ENCODE data around the gene EXOC4.

EXOC4 gene

DNA sequence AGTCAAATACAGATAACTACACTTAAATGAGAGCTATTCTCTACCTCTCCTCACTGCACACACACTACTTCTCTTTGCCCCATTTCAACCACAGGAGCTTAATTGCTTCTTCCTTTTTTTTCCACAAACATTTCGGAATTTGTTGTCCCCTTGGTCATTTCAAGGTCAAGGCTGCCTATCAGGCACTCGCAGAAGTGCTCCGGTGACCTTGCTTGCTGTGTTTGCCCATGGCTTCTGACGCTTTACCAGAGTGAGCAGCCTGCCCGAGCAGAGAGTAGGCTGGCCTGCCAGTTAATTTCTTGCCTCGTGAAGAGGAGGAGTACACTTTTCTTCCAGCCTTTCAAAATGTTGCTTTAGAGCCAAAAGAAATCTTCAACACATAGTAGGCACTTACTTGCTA lies 577.2 kb downstream of the EXOC4 start:
- H3K9ac ChIP-seq (ENCODE audit: low read length in 5 of 5) = no peak overlapping the region
- H3K36me3 ChIP-seq (ENCODE audit: control insufficient read depth in 5 of 5, insufficient read depth in 5 of 5, low read length in 5 of 5) = peaks cover 0 to 21% (median 3%) of the 10 kb centered on the region in 5 donors
- no peak overlapping the region for H3K4me3 ChIP-seq (ENCODE audit: low read depth in 1 of 5, low read length in 5 of 5)
- H3K27ac ChIP-seq (ENCODE audit: low read depth, low read length) = no peak overlapping the region
- no peaks in the 10 kb centered on the region for H3K4me1 ChIP-seq (ENCODE audit: control insufficient read depth in 5 of 5, insufficient read depth in 5 of 5, low read length in 5 of 5)
- peaks cover 0 to 8% (median 2%) of the 10 kb centered on the region in 5 donors for H3K9me3 ChIP-seq (ENCODE audit: control insufficient read depth in 5 of 5, low read length in 5 of 5)
- H3K27me3 ChIP-seq (ENCODE audit: control insufficient read depth in 5 of 5, insufficient read depth in 4 of 5, low read length in 5 of 5) = no peaks in the 10 kb centered on the region

DNA sequence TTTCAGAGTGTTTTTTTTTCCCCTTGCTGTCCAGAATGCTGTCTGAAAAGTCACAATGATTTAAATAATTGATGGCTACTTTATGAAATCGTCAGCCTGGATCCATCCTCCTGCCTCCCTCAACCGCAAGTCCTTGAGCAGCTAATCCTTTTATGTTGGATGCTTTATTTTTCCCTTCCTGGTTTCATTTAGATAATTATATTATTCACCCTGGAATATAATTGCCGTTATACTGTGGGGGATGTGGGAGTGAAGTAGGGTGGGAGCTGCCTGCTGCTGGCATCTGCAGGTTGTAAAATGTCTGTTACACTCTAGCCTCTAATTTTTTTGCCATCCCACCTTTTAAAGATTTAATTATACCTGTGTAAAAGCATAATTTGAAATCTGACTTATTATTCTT lies 583.8 kb downstream of the EXOC4 start:
- Histone ChIP-seq H3K27ac (ENCODE audit: low read depth, low read length) (no peak overlapping the region), H3K4me1 (ENCODE audit: control insufficient read depth in 5 of 5, insufficient read depth in 5 of 5, low read length in 5 of 5) (no peaks in the 10 kb centered on the region), H3K27me3 (ENCODE audit: control insufficient read depth in 5 of 5, insufficient read depth in 4 of 5, low read length in 5 of 5) (no peaks in the 10 kb centered on the region), H3K9me3 (ENCODE audit: control insufficient read depth in 5 of 5, low read length in 5 of 5) (peaks cover 0 to 8% (median 2%) of the 10 kb centered on the region in 5 donors), H3K9ac (ENCODE audit: low read length in 5 of 5) (no peak overlapping the region), H3K36me3 (ENCODE audit: control insufficient read depth in 5 of 5, insufficient read depth in 5 of 5, low read length in 5 of 5) (peaks cover 0 to 12% (median 0%) of the 10 kb centered on the region in 5 donors), H3K4me3 (ENCODE audit: low read depth in 1 of 5, low read length in 5 of 5) (no peak overlapping the region)

GRCh38 chr7:133837224-133837623 lies 584.3 kb downstream of the EXOC4 start:
- no peak overlapping the region for H3K4me3 ChIP-seq (ENCODE audit: low read depth in 1 of 5, low read length in 5 of 5)
- H3K4me1 ChIP-seq (ENCODE audit: control insufficient read depth in 5 of 5, insufficient read depth in 5 of 5, low read length in 5 of 5) = no peaks in the 10 kb centered on the region
- H3K9ac ChIP-seq (ENCODE audit: low read length in 5 of 5) = no peak overlapping the region
- no peak overlapping the region for H3K27ac ChIP-seq (ENCODE audit: low read depth, low read length)
- H3K27me3 ChIP-seq (ENCODE audit: control insufficient read depth in 5 of 5, insufficient read depth in 4 of 5, low read length in 5 of 5) = no peaks in the 10 kb centered on the region
- H3K36me3 ChIP-seq (ENCODE audit: control insufficient read depth in 5 of 5, insufficient read depth in 5 of 5, low read length in 5 of 5) = peaks cover 0 to 7% (median 0%) of the 10 kb centered on the region in 5 donors
- peaks cover 0 to 2% (median 0%) of the 10 kb centered on the region in 5 donors for H3K9me3 ChIP-seq (ENCODE audit: control insufficient read depth in 5 of 5, low read length in 5 of 5)

DNA sequence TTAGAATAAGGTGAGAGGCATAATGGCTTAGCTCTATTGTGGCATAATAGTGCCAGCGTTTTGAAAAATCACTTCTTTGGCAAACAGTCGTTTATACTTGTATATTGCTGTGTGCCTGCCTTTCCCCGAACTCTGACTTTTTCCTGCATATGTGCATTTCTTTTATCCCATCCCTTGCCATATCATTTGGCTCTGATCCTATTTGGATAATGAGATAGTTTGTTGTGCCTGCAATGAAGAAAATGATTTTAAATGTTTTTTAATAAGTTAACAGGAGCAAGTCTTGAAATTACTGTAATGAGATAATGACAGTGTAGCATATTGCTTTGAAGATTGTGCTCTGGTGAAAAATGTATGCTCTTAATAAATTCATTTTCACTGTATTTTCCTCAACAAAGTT lies 586.2 kb downstream of the EXOC4 start:
- Histone ChIP-seq H3K9ac (ENCODE audit: low read length in 5 of 5) (no peak overlapping the region), H3K36me3 (ENCODE audit: control insufficient read depth in 5 of 5, insufficient read depth in 5 of 5, low read length in 5 of 5) (no peaks in the 10 kb centered on the region), H3K9me3 (ENCODE audit: control insufficient read depth in 5 of 5, low read length in 5 of 5) (no peaks in the 10 kb centered on the region), H3K27me3 (ENCODE audit: control insufficient read depth in 5 of 5, insufficient read depth in 4 of 5, low read length in 5 of 5) (no peaks in the 10 kb centered on the region), H3K27ac (ENCODE audit: low read depth, low read length) (no peak overlapping the region), H3K4me1 (ENCODE audit: control insufficient read depth in 5 of 5, insufficient read depth in 5 of 5, low read length in 5 of 5) (peaks cover 0 to 4% (median 0%) of the 10 kb centered on the region in 5 donors), H3K4me3 (ENCODE audit: low read depth in 1 of 5, low read length in 5 of 5) (no peak overlapping the region)

GRCh38 chr7:133843341-133843740 lies 590.5 kb downstream of the EXOC4 start:
- Histone ChIP-seq H3K27me3 (ENCODE audit: control insufficient read depth in 5 of 5, insufficient read depth in 4 of 5, low read length in 5 of 5) (no peaks in the 10 kb centered on the region), H3K9ac (ENCODE audit: low read length in 5 of 5) (no peak overlapping the region), H3K4me3 (ENCODE audit: low read depth in 1 of 5, low read length in 5 of 5) (no peak overlapping the region), H3K36me3 (ENCODE audit: control insufficient read depth in 5 of 5, insufficient read depth in 5 of 5, low read length in 5 of 5) (no peaks in the 10 kb centered on the region), H3K9me3 (ENCODE audit: control insufficient read depth in 5 of 5, low read length in 5 of 5) (no peaks in the 10 kb centered on the region), H3K4me1 (ENCODE audit: control insufficient read depth in 5 of 5, insufficient read depth in 5 of 5, low read length in 5 of 5) (peaks cover 0 to 4% (median 0%) of the 10 kb centered on the region in 5 donors), H3K27ac (ENCODE audit: low read depth, low read length) (no peak overlapping the region)

GRCh38 chr7:133845005-133845404 lies 592.1 kb downstream of the EXOC4 start:
- no peak overlapping the region for H3K27ac ChIP-seq (ENCODE audit: low read depth, low read length)
- no peaks in the 10 kb centered on the region for H3K9me3 ChIP-seq (ENCODE audit: control insufficient read depth in 5 of 5, low read length in 5 of 5)
- no peaks in the 10 kb centered on the region for H3K36me3 ChIP-seq (ENCODE audit: control insufficient read depth in 5 of 5, insufficient read depth in 5 of 5, low read length in 5 of 5)
- peaks cover 0 to 4% (median 0%) of the 10 kb centered on the region in 5 donors for H3K4me1 ChIP-seq (ENCODE audit: control insufficient read depth in 5 of 5, insufficient read depth in 5 of 5, low read length in 5 of 5)
- no peak overlapping the region for H3K9ac ChIP-seq (ENCODE audit: low read length in 5 of 5)
- H3K27me3 ChIP-seq (ENCODE audit: control insufficient read depth in 5 of 5, insufficient read depth in 4 of 5, low read length in 5 of 5) = no peaks in the 10 kb centered on the region
- no peak overlapping the region for H3K4me3 ChIP-seq (ENCODE audit: low read depth in 1 of 5, low read length in 5 of 5)

- Histone ChIP-seq H3K36me3 (ENCODE audit: control insufficient read depth in 5 of 5, insufficient read depth in 5 of 5, low read length in 5 of 5) (no peaks in the 10 kb centered on the region), H3K27me3 (ENCODE audit: control insufficient read depth in 5 of 5, insufficient read depth in 4 of 5, low read length in 5 of 5) (no peaks in the 10 kb centered on the region), H3K4me3 (ENCODE audit: low read depth in 1 of 5, low read length in 5 of 5) (no peak overlapping the region), H3K4me1 (ENCODE audit: control insufficient read depth in 5 of 5, insufficient read depth in 5 of 5, low read length in 5 of 5) (peaks cover 0 to 4% (median 0%) of the 10 kb centered on the region in 5 donors), H3K9ac (ENCODE audit: low read length in 5 of 5) (no peak overlapping the region), H3K27ac (ENCODE audit: low read depth, low read length) (no peak overlapping the region), H3K9me3 (ENCODE audit: control insufficient read depth in 5 of 5, low read length in 5 of 5) (no peaks in the 10 kb centered on the region)
Measured at GRCh38 chr7:133846203-133846945, 593.5 kb downstream of the EXOC4 start.

DNA sequence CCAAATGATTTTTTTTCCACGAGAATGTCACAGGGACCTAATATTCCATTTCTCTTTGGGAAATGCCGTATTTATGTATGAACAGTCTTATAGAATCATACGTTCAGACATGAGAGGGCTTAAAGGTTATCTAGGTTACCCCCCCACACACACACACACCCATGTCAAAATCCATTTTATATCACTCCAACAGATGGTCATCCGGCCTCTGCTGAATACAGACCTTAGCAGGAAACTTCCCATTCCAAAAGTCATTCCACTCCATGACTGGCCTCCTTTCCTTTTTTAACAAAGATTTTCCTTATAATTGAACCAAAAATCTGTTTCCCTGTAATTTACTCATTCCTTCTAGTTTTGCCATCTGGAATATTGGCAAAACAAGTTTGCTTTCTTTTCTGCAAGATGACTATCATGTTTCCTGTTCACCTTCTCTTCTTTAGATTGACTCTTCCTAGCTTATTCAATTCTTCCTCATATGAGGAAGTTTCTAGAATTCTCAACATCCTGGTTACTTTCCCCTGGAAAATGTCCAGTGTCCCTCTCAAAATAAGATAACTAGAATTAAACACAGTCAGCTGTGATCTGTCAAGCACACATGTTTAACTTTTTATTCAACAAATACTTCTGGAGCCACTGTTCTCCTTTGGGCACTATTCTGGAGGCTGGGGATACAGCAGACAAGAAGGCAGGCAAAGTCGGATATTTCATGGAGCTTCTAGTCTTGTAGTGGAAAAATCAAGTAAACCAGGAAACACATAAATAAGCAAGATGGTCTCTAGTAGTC lies 597.8 kb downstream of the EXOC4 start:
- Histone ChIP-seq H3K27me3 (ENCODE audit: control insufficient read depth in 5 of 5, insufficient read depth in 4 of 5, low read length in 5 of 5) (no peaks in the 10 kb centered on the region), H3K4me1 (ENCODE audit: control insufficient read depth in 5 of 5, insufficient read depth in 5 of 5, low read length in 5 of 5) (peaks cover 0 to 6% (median 0%) of the 10 kb centered on the region in 5 donors), H3K27ac (ENCODE audit: low read depth, low read length) (no peak overlapping the region), H3K9me3 (ENCODE audit: control insufficient read depth in 5 of 5, low read length in 5 of 5) (no peaks in the 10 kb centered on the region), H3K9ac (ENCODE audit: low read length in 5 of 5) (no peak overlapping the region), H3K4me3 (ENCODE audit: low read depth in 1 of 5, low read length in 5 of 5) (no peak overlapping the region), H3K36me3 (ENCODE audit: control insufficient read depth in 5 of 5, insufficient read depth in 5 of 5, low read length in 5 of 5) (no peaks in the 10 kb centered on the region)

GRCh38 chr7:133851411-133851810 lies 598.5 kb downstream of the EXOC4 start:
- no peaks in the 10 kb centered on the region for H3K9me3 ChIP-seq (ENCODE audit: control insufficient read depth in 5 of 5, low read length in 5 of 5)
- H3K4me1 ChIP-seq (ENCODE audit: control insufficient read depth in 5 of 5, insufficient read depth in 5 of 5, low read length in 5 of 5) = peaks cover 0 to 6% (median 0%) of the 10 kb centered on the region in 5 donors
- no peaks in the 10 kb centered on the region for H3K36me3 ChIP-seq (ENCODE audit: control insufficient read depth in 5 of 5, insufficient read depth in 5 of 5, low read length in 5 of 5)
- H3K27me3 ChIP-seq (ENCODE audit: control insufficient read depth in 5 of 5, insufficient read depth in 4 of 5, low read length in 5 of 5) = no peaks in the 10 kb centered on the region
- no peak overlapping the region for H3K9ac ChIP-seq (ENCODE audit: low read length in 5 of 5)
- H3K4me3 ChIP-seq (ENCODE audit: low read depth in 1 of 5, low read length in 5 of 5) = no peak overlapping the region
- H3K27ac ChIP-seq (ENCODE audit: low read depth, low read length) = no peak overlapping the region

DNA sequence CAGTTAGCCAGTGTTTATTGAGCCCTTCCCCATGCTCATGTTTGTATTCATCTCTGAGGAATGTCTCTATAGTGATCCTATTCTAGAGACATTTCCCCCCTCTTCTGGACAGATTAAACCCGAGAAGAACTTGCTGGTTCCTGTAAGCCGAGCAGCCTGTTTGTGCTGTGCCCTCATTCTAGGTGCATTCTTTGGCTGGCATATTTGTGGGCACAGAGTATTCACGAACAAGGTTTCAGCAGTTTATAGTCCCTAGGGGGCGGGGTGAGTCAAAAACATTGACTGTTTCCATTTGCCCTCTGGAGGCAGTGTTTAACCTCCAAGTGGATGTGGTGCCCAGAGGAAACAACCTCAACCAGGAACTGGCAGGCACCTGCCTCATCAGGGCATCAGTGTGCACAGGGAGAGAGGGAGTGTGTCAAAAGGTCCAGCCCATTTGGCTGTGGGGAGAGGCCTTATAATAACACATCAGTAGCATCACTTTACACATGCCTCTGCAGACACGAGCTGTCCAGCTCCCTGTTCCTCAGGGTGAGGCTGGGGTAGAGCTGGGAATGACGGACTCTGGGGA lies 600.9 kb downstream of the EXOC4 start:
- no peak overlapping the region for H3K9ac ChIP-seq (ENCODE audit: low read length in 5 of 5)
- no peaks in the 10 kb centered on the region for H3K27me3 ChIP-seq (ENCODE audit: control insufficient read depth in 5 of 5, insufficient read depth in 4 of 5, low read length in 5 of 5)
- H3K9me3 ChIP-seq (ENCODE audit: control insufficient read depth in 5 of 5, low read length in 5 of 5) = no peaks in the 10 kb centered on the region
- H3K4me1 ChIP-seq (ENCODE audit: control insufficient read depth in 5 of 5, insufficient read depth in 5 of 5, low read length in 5 of 5) = peaks cover 0 to 6% (median 0%) of the 10 kb centered on the region in 5 donors
- H3K27ac ChIP-seq (ENCODE audit: low read depth, low read length) = no peak overlapping the region
- no peak overlapping the region for H3K4me3 ChIP-seq (ENCODE audit: low read depth in 1 of 5, low read length in 5 of 5)
- H3K36me3 ChIP-seq (ENCODE audit: control insufficient read depth in 5 of 5, insufficient read depth in 5 of 5, low read length in 5 of 5) = no peaks in the 10 kb centered on the region

Data from subcutaneous abdominal adipose tissue (tissue), 5 donors.